AG04450 (cell line): Measurements from ENCODE around the gene UNK. TPM values are rescaled to one million over a fixed set of nuclear protein-coding genes. Genes with fewer than 3 reads are reported as not detected.

ENCODE experiments used
- CTCF ChIA-PET: fragments of 300-600, 350-600 bp; formaldehyde crosslinking; extraction: SDS; loops from one replicate; lab custom pipeline; 2022; ENCODE audit warnings: antibody characterized with exemption, inconsistent platforms; lab: Charles Lee
- POLR2A ChIA-PET: fragments of 350-600 bp; formaldehyde crosslinking; extraction: SDS; loops from one replicate; lab custom pipeline; 2021; ENCODE audit warnings: antibody characterized with exemption, inconsistent platforms; lab: Yijun Ruan, JAX
- DNase-seq: peaks from one replicate; pipeline ENCODE4 v3.0.0-alpha.2; 2011; ENCODE audit warnings: low read depth, low spot score
- H3K27ac ChIP-seq: one replicate; pipeline ENCODE4 v1.5.1; 2012; ENCODE audit warnings: low read depth, low read length, control low read depth
- H3K27me3 ChIP-seq: one replicate; pipeline ENCODE4 v1.6.0; 2012; ENCODE audit warnings: low read length; ENCODE audit not compliant: control insufficient read depth, insufficient read depth
- H3K4me3 ChIP-seq: 2 replicates; pipeline ENCODE4 v1.5.1; 2011; ENCODE audit warnings: mild to moderate bottlenecking, low read depth, low read length, control low read depth
- H3K9me3 ChIP-seq: 2 replicates; pipeline ENCODE4 v1.5.1; 2012; ENCODE audit warnings: low read length; ENCODE audit not compliant: control insufficient read depth, insufficient read depth
- CTCF ChIP-seq: IDR thresholded peaks from 2 replicates; pipeline ENCODE4 v1.5.1; 2011; ENCODE audit warnings: low read depth, low read length, control low read depth, inconsistent platforms
- polyA plus RNA-seq: library from polyadenylated mRNA; depleted of rRNA; stranded (reverse); fragments of >200 nt; gene quantifications from 2 replicates; pipeline ENCODE4 v1.2.3, GENCODE V29; 2011; rRNA removed

Gene UNK
- polyA plus RNA-seq, 1 experiment = 11.4 TPM

GRCh38 chr17:75873587-75874322 lies 89.1 kb downstream of the UNK start:
- POLR2A ChIA-PET = interaction anchor here (0.8 to 1.3 kb wide), 2 partner anchors 9 to 94 kb away, joined by 5 to 7 read pairs; no protein-coding TSS in a partner anchor
- TF ChIP-seq CTCF = no peak
- no peak overlapping the region for H3K4me3 ChIP-seq
- no peaks in the 10 kb centered on the region for H3K27me3 ChIP-seq
- CTCF ChIA-PET = interaction anchor here (1.5 kb wide), 1 partner anchor 31 kb away, joined by 3 read pairs; the partner anchor contains the start of gene MRPL38
- no peaks in the 10 kb centered on the region; the same call in 1 of the 2 replicates for H3K9me3 ChIP-seq
- H3K27ac ChIP-seq = no peak overlapping the region
- no peak for DNase-seq

GRCh38 chr17:75874323-75875181 lies 89.9 kb downstream of the UNK start:
- Histone ChIP-seq H3K27ac (no peak overlapping the region), H3K4me3 (no peak overlapping the region), H3K27me3 (no peaks in the 10 kb centered on the region), H3K9me3 (no peaks in the 10 kb centered on the region; the same call in 1 of the 2 replicates)
- ChIA-PET CTCF (no interaction called here), POLR2A (interaction anchor here (0.8 kb wide), 1 partner anchor 95 kb away, joined by 5 read pairs; no protein-coding TSS in a partner anchor)
- DNase-seq = no peak
- TF ChIP-seq CTCF = no peak

Other genes starting within 250 kb of the UNK start
- 0.52 and 0.79 TPM in 2 replicates for gene MYO15B, start 197.0 kb upstream of the UNK start, polyA plus RNA-seq
- gene SMIM5, start 151.4 kb upstream of the UNK start, polyA plus RNA-seq = not detected in 2 replicates
- gene RECQL5, start 117.7 kb upstream of the UNK start, polyA plus RNA-seq = 9.3 and 11.9 TPM in 2 replicates
- gene SAP30BP, start 117.5 kb upstream of the UNK start, polyA plus RNA-seq = 74.2 and 75.4 TPM in 2 replicates
- gene ITGB4, start 63.3 kb upstream of the UNK start, polyA plus RNA-seq = 0.21 and 0.31 TPM in 2 replicates
- gene GALK1, start 19.6 kb upstream of the UNK start, polyA plus RNA-seq = 12.4 and 16.8 TPM in 2 replicates
- 0.11 and 0.16 TPM in 2 replicates for gene UNC13D, start 59.6 kb downstream of the UNK start, polyA plus RNA-seq
- 33.3 and 35.3 TPM in 2 replicates for gene WBP2, start 70.5 kb downstream of the UNK start, polyA plus RNA-seq
- 5.7 and 9.2 TPM in 2 replicates for gene TRIM47, start 93.8 kb downstream of the UNK start, polyA plus RNA-seq
- 6.5 and 8.7 TPM in 2 replicates for gene TRIM65, start 112.1 kb downstream of the UNK start, polyA plus RNA-seq
- 16.6 and 21.9 TPM in 2 replicates for gene MRPL38, start 120.1 kb downstream of the UNK start, polyA plus RNA-seq
- 2.5 and 4.0 TPM in 2 replicates for gene FBF1, start 156.2 kb downstream of the UNK start, polyA plus RNA-seq
- 30.7 and 32.8 TPM in 2 replicates for gene ACOX1, start 194.4 kb downstream of the UNK start, polyA plus RNA-seq
- 9.1 and 11.5 TPM in 2 replicates for gene TEN1, start 194.4 kb downstream of the UNK start, polyA plus RNA-seq
- 2.7 and 2.9 TPM in 2 replicates for gene CDK3, start 216.0 kb downstream of the UNK start, polyA plus RNA-seq
- gene EVPL, start 242.5 kb downstream of the UNK start, polyA plus RNA-seq = not detected in 2 replicates